A549 (cell line): ENCODE measurements around the gene FAM20C. TPM values are rescaled to one million over a fixed set of nuclear protein-coding genes. Genes with fewer than 3 reads are reported as not detected.

ENCODE experiments used
- ATAC-seq, 2 experiments: fragments of 200-7000 bp in 1 of 2; fragments of >200 bp in 1 of 2; cut with Nextera tagmentation in 1 of 2; cut with Tn5 transposase in 1 of 2; 3 replicates each; pipeline versions ENCODE4 v1.8.0 to v1.9.1; 2018 to 2020; ENCODE audit warnings: mild to moderate bottlenecking in 1 of 2, moderate library complexity in 1 of 2
- CTCF ChIA-PET: fragments of 300-600 bp; sonication (Branson Sonifier 250); formaldehyde crosslinking; extraction: SDS; loops from one replicate; lab custom pipeline; 2021; ENCODE audit warnings: antibody characterized with exemption, inconsistent platforms; lab: Yijun Ruan, JAX
- POLR2A ChIA-PET: fragments of 350-600 bp; formaldehyde crosslinking; extraction: SDS; loops from one replicate; lab custom pipeline; 2021; ENCODE audit warnings: antibody characterized with exemption, inconsistent platforms; lab: Yijun Ruan, JAX
- DNase-seq, 2 experiments: peaks; one replicate each; pipeline versions ENCODE4 v3.0.0 to v3.0.0-alpha.2; 2011 to 2016; ENCODE audit warnings: low read depth in 1 of 2, low spot score in 1 of 2
- FAIRE-seq: peaks from 2 replicates; lab custom pipeline; 2011; peaks lifted over from hg19 to GRCh38; lab: Jason Lieb, UNC
- H3K27ac ChIP-seq, 2 experiments: fragments of >200 bp; sonication (Bioruptor Twin); formaldehyde crosslinking; 3 replicates each; pipeline ENCODE4 v1.5.1; 2016 to 2017
- H3K4me1 ChIP-seq: fragments of >200 bp; sonication (Bioruptor Twin); formaldehyde crosslinking; 3 replicates; pipeline ENCODE4 v1.6.1; 2016
- H3K4me2 ChIP-seq: fragments of >200 bp; sonication (Bioruptor Twin); formaldehyde crosslinking; 3 replicates; pipeline ENCODE4 v1.6.1; 2016
- H3K4me3 ChIP-seq: fragments of >200 bp; sonication (Bioruptor Twin); formaldehyde crosslinking; 3 replicates; pipeline ENCODE4 v1.5.1; 2016
- H3K9me3 ChIP-seq: fragments of >200 bp; sonication (Bioruptor Twin); formaldehyde crosslinking; 3 replicates; pipeline ENCODE4 v1.6.1; 2016
- ATOH8 ChIP-seq: fragments of 250-450 bp; sonication (Bioruptor Pico); IDR thresholded peaks from 2 replicates; pipeline ENCODE4 v1.5.0; 2020; ENCODE audit warnings: low read depth, mild to moderate bottlenecking, moderate library complexity
- EP300 ChIP-seq, 2 experiments: fragments of >200 bp; sonication (Bioruptor Twin); formaldehyde crosslinking; IDR thresholded peaks; 2 replicates in 1 of 2; 3 replicates in 1 of 2; pipeline ENCODE4 v1.6.1; 2016 to 2017
- FOSB ChIP-seq: fragments of 250-450 bp; sonication (Bioruptor Pico); IDR thresholded peaks from 2 replicates; pipeline ENCODE4 v1.5.0; 2020; ENCODE audit warnings: mild to moderate bottlenecking, moderate library complexity
- GATA3 ChIP-seq: IDR thresholded peaks from 2 replicates; pipeline ENCODE4 v1.6.1; 2012; ENCODE audit warnings: borderline replicate concordance
- HDAC2 ChIP-seq: fragments of 200-600 bp; sonication (generic); IDR thresholded peaks from 2 replicates; pipeline ENCODE4 v1.6.1; 2016
- HMGXB4 ChIP-seq: fragments of 250-450 bp; sonication (Bioruptor Pico); IDR thresholded peaks from 2 replicates; pipeline ENCODE4 v1.5.0; 2021; ENCODE audit warnings: mild to moderate bottlenecking, moderate library complexity, borderline replicate concordance
- HOXA7 ChIP-seq: fragments of 250-450 bp; sonication (Bioruptor Pico); IDR thresholded peaks from 2 replicates; pipeline ENCODE4 v1.5.0; 2020; ENCODE audit warnings: mild to moderate bottlenecking, moderate library complexity
- JUN ChIP-seq, 2 experiments: fragments of >200 bp; sonication (Bioruptor Twin); formaldehyde crosslinking; IDR thresholded peaks; 2 replicates in 1 of 2; 3 replicates in 1 of 2; pipeline ENCODE4 v1.6.1; 2016 to 2017
- KDM1A ChIP-seq: fragments of 200-600 bp; sonication (generic); IDR thresholded peaks from 2 replicates; pipeline ENCODE4 v1.6.1; 2016; ENCODE audit warnings: low read depth, mild to moderate bottlenecking
- MAX ChIP-seq: IDR thresholded peaks from 2 replicates; pipeline ENCODE4 v1.6.1; 2012
- MYC ChIP-seq: IDR thresholded peaks from 2 replicates; pipeline ENCODE4 v1.6.1; 2012; ENCODE audit warnings: mild to moderate bottlenecking, inconsistent platforms, low read length, improper control_type of control experiment, borderline replicate concordance
- NFE2L2 ChIP-seq: fragments of 150-350 bp; conservative IDR thresholded peaks from 2 replicates; pipeline ENCODE4 v1.6.1; 2014; ENCODE audit warnings: low read length
- NPAS2 ChIP-seq: fragments of 250-450 bp; sonication (Bioruptor Pico); IDR thresholded peaks from 2 replicates; pipeline ENCODE4 v1.8.0; 2022; ENCODE audit warnings: mild to moderate bottlenecking, moderate library complexity, borderline replicate concordance
- PBX3 ChIP-seq: IDR thresholded peaks from 2 replicates; pipeline ENCODE4 v1.6.1; 2012
- POLR2AphosphoS2 ChIP-seq: conservative IDR thresholded peaks from 2 replicates; pipeline ENCODE4 v1.6.1; 2012; ENCODE audit warnings: low read length, improper control_type of control experiment, inconsistent platforms
- RAD21 ChIP-seq, 2 experiments: fragments of >200 bp in 1 of 2; sonication (Bioruptor Twin) in 1 of 2; formaldehyde crosslinking in 1 of 2; IDR thresholded peaks in 1 of 2; conservative IDR thresholded peaks in 1 of 2; 2 replicates in 1 of 2; 3 replicates in 1 of 2; pipeline ENCODE4 v1.6.1; 2012 to 2018; ENCODE audit warnings: inconsistent platforms in 1 of 2
- RARB ChIP-seq: fragments of 250-450 bp; sonication (Bioruptor Pico); IDR thresholded peaks from 2 replicates; pipeline ENCODE4 v1.8.0; 2021; ENCODE audit warnings: mild to moderate bottlenecking, moderate library complexity
- RFX5 ChIP-seq: fragments of 450-650 bp; IDR thresholded peaks from 2 replicates; pipeline ENCODE4 v1.7.1; 2014; ENCODE audit warnings: antibody characterized with exemption, mild to moderate bottlenecking, moderate library complexity
- TFCP2L1 ChIP-seq: fragments of 250-450 bp; sonication (Bioruptor Pico); IDR thresholded peaks from 2 replicates; pipeline ENCODE4 v1.5.0; 2021; ENCODE audit warnings: mild to moderate bottlenecking
- ZFP36 ChIP-seq: fragments of 450-650 bp; IDR thresholded peaks from 2 replicates; pipeline ENCODE4 v1.6.1; 2014; ENCODE audit warnings: borderline replicate concordance; ENCODE audit not compliant: partially characterized antibody
- WGBS: methylation state at CpG from one replicate; pipeline ENCODE4 v1.1.6; 2017; ENCODE audit errors: missing lambda C conversion rate; 5-methylcytosine and 5-hydroxymethylcytosine counted together
- polyA plus RNA-seq, 4 experiments: library from polyadenylated mRNA; depleted of rRNA in 3 of 4; stranded (reverse); fragments of >200 nt; fragmentation: RNase III in 1 of 4; extraction: RNeasy Plus Mini Kit Qiagen cat#74134 plus additional on column Dnase treatment in 1 of 4; gene quantifications; 2 replicates in 3 of 4; 3 replicates in 1 of 4; pipeline ENCODE4 v1.2.3, GENCODE V29; 2011 to 2017
- TF ChIP-seq, protein P1 (sequence below): IDR thresholded peaks from 2 replicates; pipeline ENCODE4 v1.6.1; 2012; ENCODE audit warnings: low read depth, borderline replicate concordance

The FAM20C gene
- polyA plus RNA-seq, 2 of the 4 experiments (the other 2 are of a cell fraction) = 5.6 to 20.3 TPM

GRCh38 chr7:285731-286130 is 93.4 kb downstream of the FAM20C start:
- H3K4me1 ChIP-seq = 0 out of 3 replicates have a peak, but pooled peaks cover 5% of the 10 kb centered on the region
- POLR2A ChIA-PET = no interaction called here
- WGBS = 67% methylated on average over 16 of the region's 16 CpGs
- ATAC-seq = 0 out of 6 replicates have a peak, but pooled peaks of 1 of the 2 experiments have one; percentile 30
- no peak for FAIRE-seq
- CTCF ChIA-PET = no interaction called here
- H3K9me3 ChIP-seq = no peaks in the 10 kb centered on the region
- TF ChIP-seq GATA3 (no peak), ZFP36 (no peak)
- H3K4me3 ChIP-seq = no peak overlapping the region
- H3K27ac ChIP-seq = no peak overlapping the region
- no peak for DNase-seq
- no peak overlapping the region for H3K4me2 ChIP-seq

- DNase-seq = no peak
- no peak for TF ChIP-seq ATOH8 (CRISPR knock-in tag)
- no peak for TF ChIP-seq MAX
- no peak for TF ChIP-seq HDAC2
- TF ChIP-seq RFX5 = no peak
- TF ChIP-seq RAD21 (conservative IDR thresholded peaks at IDR 0.05 in 1 of 2, IDR thresholded peaks at IDR 0.05 in 1 of 2) = no peak
- no peak for TF ChIP-seq KDM1A
- TF ChIP-seq POLR2AphosphoS2 = no peak
- TF ChIP-seq, protein P1, sequence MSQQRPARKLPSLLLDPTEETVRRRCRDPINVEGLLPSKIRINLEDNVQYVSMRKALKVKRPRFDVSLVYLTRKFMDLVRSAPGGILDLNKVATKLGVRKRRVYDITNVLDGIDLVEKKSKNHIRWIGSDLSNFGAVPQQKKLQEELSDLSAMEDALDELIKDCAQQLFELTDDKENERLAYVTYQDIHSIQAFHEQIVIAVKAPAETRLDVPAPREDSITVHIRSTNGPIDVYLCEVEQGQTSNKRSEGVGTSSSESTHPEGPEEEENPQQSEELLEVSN = no peak
- Histone ChIP-seq H3K4me3 (no peak overlapping the region), H3K4me2 (no peak overlapping the region), H3K27ac (no peak overlapping the region), H3K9me3 (no peaks in the 10 kb centered on the region), H3K4me1 (0 out of 3 replicates have a peak, but pooled peaks cover 5% of the 10 kb centered on the region)
- ATAC-seq = no peak
- 69% methylated on average over 18 of the region's 18 CpGs for WGBS
- ChIA-PET CTCF (no interaction called here), POLR2A (no interaction called here)
- no peak for FAIRE-seq
These were observed 93.9 kb downstream of the FAM20C start for GRCh38 chr7:286266-286665.

DNA sequence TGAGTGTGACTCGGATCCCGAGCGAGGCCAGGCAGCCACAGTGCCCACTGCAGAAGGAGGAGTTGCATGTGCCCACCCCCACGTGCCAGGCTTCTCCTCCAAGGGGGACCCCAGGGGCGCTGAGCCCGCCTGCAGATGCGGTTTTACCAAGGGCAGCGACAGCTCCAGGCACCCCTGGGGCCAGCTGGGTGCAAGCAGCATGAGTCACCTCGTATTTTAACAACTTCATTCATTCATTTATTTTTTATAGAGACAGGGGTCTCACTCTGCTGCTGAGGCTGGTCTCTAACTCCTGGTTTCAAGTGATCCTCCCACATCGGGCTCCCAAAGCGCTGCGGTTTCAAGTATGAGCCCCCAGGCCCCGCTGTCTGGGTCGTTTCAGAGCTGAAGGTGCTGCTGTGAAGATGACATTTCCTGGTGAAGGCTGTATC is 96.3 kb downstream of the FAM20C start:
- DNase-seq (no peak), ATAC-seq (no peak), FAIRE-seq (no peak)
- Histone ChIP-seq H3K4me1 (0 out of 3 replicates have a peak, but pooled peaks cover 5% of the 10 kb centered on the region), H3K27ac (no peak overlapping the region), H3K4me2 (no peak overlapping the region), H3K4me3 (no peak overlapping the region), H3K9me3 (no peaks in the 10 kb centered on the region)
- CTCF ChIA-PET = no interaction called here
- TF ChIP-seq JUN (IDR thresholded peaks at IDR 0.05) (no peak), TFCP2L1 (CRISPR knock-in tag) (no peak), HOXA7 (CRISPR knock-in tag) (no peak), MYC (no peak), PBX3 (no peak), FOSB (no peak), NFE2L2 (no peak), HMGXB4 (CRISPR knock-in tag) (no peak), RARB (CRISPR knock-in tag) (no peak), EP300 (IDR thresholded peaks at IDR 0.05) (no peak), NPAS2 (no peak)
- POLR2A ChIA-PET = no interaction called here
- 71% methylated on average over 14 of the region's 14 CpGs for WGBS
